KMS-11 (cell line): ENCODE measurements around the gene MYL5.

Source experiments
- H2AFZ ChIP-seq: fragments of 200-600 bp; sonication (generic); 2 replicates; pipeline ENCODE4 v1.6.1; 2016; ENCODE audit warnings: antibody characterized with exemption, mixed run types, low read depth
- H3K27ac ChIP-seq: fragments of 200-600 bp; sonication (generic); 2 replicates; pipeline ENCODE4 v1.6.1; 2016; ENCODE audit warnings: mild to moderate bottlenecking, mixed run types
- H3K27me3 ChIP-seq: fragments of 200-600 bp; sonication (generic); 2 replicates; pipeline ENCODE4 v1.6.1; 2017; ENCODE audit warnings: mild to moderate bottlenecking, low read depth, mixed run types, moderate library complexity; ENCODE audit not compliant: insufficient read depth
- H3K36me3 ChIP-seq: fragments of 200-600 bp; sonication (generic); 2 replicates; pipeline ENCODE4 v1.6.1; 2017; ENCODE audit warnings: mild to moderate bottlenecking, mixed run types; ENCODE audit not compliant: insufficient read depth
- H3K4me1 ChIP-seq: fragments of 200-600 bp; sonication (generic); 2 replicates; pipeline ENCODE4 v1.6.1; 2016; ENCODE audit warnings: mild to moderate bottlenecking, low read depth, mixed run types; ENCODE audit not compliant: poor library complexity, severe bottlenecking
- H3K4me2 ChIP-seq: fragments of 200-600 bp; sonication (generic); 2 replicates; pipeline ENCODE4 v1.7.0; 2016; ENCODE audit warnings: mild to moderate bottlenecking, mixed run types
- H3K4me3 ChIP-seq: fragments of 200-600 bp; sonication (generic); IDR thresholded peaks from 2 replicates; pipeline ENCODE4 v1.6.1; 2017; ENCODE audit warnings: low read depth, low read length, mixed read lengths; ENCODE audit not compliant: insufficient read depth
- H3K79me2 ChIP-seq: fragments of 200-600 bp; sonication (generic); 2 replicates; pipeline ENCODE4 v1.6.1; 2016; ENCODE audit warnings: low read depth, mixed run types; ENCODE audit not compliant: insufficient read depth
- H3K9ac ChIP-seq: fragments of 200-600 bp; sonication (generic); 2 replicates; pipeline ENCODE4 v1.6.1; 2016; ENCODE audit warnings: mild to moderate bottlenecking, mixed run types
- H4K20me1 ChIP-seq: fragments of 200-600 bp; sonication (generic); 2 replicates; pipeline ENCODE4 v1.6.1; 2016; ENCODE audit warnings: mild to moderate bottlenecking, mixed run types; ENCODE audit not compliant: insufficient read depth
- CTCF ChIP-seq: fragments of 200-600 bp; sonication (generic); conservative IDR thresholded peaks from 2 replicates; pipeline ENCODE4 v1.6.1; 2017; ENCODE audit warnings: low read depth, mild to moderate bottlenecking, antibody characterized with exemption, low read length, moderate library complexity, mixed read lengths

MYL5 gene

GRCh38 chr4:673349-674091 is 822 bp upstream of the MYL5 start:
- H2AFZ ChIP-seq: no peak overlapping the region
- no peaks in the 10 kb centered on the region for H3K36me3 ChIP-seq
- no peak overlapping the region for H3K27ac ChIP-seq
- H3K9ac ChIP-seq: peak overlapping the region; percentile 32; the same call in 1 of the 2 replicates
- H4K20me1 ChIP-seq: no peaks in the 10 kb centered on the region
- peaks cover 3% of the 10 kb centered on the region for H3K4me1 ChIP-seq
- TF ChIP-seq CTCF: no peak
- no peaks in the 10 kb centered on the region for H3K79me2 ChIP-seq
- H3K27me3 ChIP-seq: no peaks in the 10 kb centered on the region
- no peak overlapping the region for H3K4me3 ChIP-seq
- peak overlapping the region; percentile 39; the same call in 1 of the 2 replicates for H3K4me2 ChIP-seq

- no peak for TF ChIP-seq CTCF
- Histone ChIP-seq H3K36me3 (no peaks in the 10 kb centered on the region), H3K27ac (0 out of 2 replicates have a peak overlapping the region, but pooled peaks have one; percentile 15), H2AFZ (no peak overlapping the region), H3K79me2 (no peaks in the 10 kb centered on the region), H3K4me3 (no peak overlapping the region), H3K4me2 (no peak overlapping the region; the same call in 1 of the 2 replicates), H3K9ac (no peak overlapping the region; the same call in 1 of the 2 replicates), H4K20me1 (no peaks in the 10 kb centered on the region), H3K4me1 (peaks cover 3% of the 10 kb centered on the region), H3K27me3 (no peaks in the 10 kb centered on the region)
These were observed 917 bp downstream of the MYL5 start for GRCh38 chr4:675036-675882.

GRCh38 chr4:675980-676870 is 1.9 kb downstream of the MYL5 start:
- peak overlapping the region; percentile 15; the same call in 1 of the 2 replicates for H3K27ac ChIP-seq
- H3K4me3 ChIP-seq: no peak overlapping the region
- H3K4me2 ChIP-seq: no peak overlapping the region; the same call in 1 of the 2 replicates

More at GRCh38 chr4:675980-676870, 1.9 kb downstream of the MYL5 start:
- no peaks in the 10 kb centered on the region for H3K36me3 ChIP-seq
- H3K4me1 ChIP-seq: peaks cover 3% of the 10 kb centered on the region
- no peak overlapping the region for H3K9ac ChIP-seq
- TF ChIP-seq CTCF: no peak
- H2AFZ ChIP-seq: no peak overlapping the region
- H3K27me3 ChIP-seq: no peaks in the 10 kb centered on the region
- H3K79me2 ChIP-seq: no peaks in the 10 kb centered on the region
- no peaks in the 10 kb centered on the region for H4K20me1 ChIP-seq
